HG03159 (cell line): ENCODE measurements around the gene CATSPERD.
"Not testable (repeated sequence)": the region's sequence is repeated elsewhere in the genome, so short reads cannot be mapped to it uniquely, and the experiment has no call there.

Experiments used
- ATAC-seq: cut with Tn5 transposase; IDR thresholded peaks from one replicate; pipeline ENCODE4 v1.9.1; 2021; ENCODE audit warnings: mild to moderate bottlenecking, moderate library complexity; ENCODE audit not compliant: unreplicated experiment

Gene CATSPERD

GRCh38 chr19:5684694-5685430 is 35.6 kb upstream of the CATSPERD start:
- ATAC-seq = no peak

- ATAC-seq = no peak
Measured at GRCh38 chr19:5686326-5686646, 34.2 kb upstream of the CATSPERD start.

GRCh38 chr19:5686647-5687359 is 33.6 kb upstream of the CATSPERD start:
- ATAC-seq = peak; percentile 46

GRCh38 chr19:5687360-5688198 is 32.9 kb upstream of the CATSPERD start:
- ATAC-seq = no peak

GRCh38 chr19:5688262-5688881 is 32.1 kb upstream of the CATSPERD start:
- ATAC-seq = not testable (repeated sequence)

GRCh38 chr19:5690125-5690954 is 30.1 kb upstream of the CATSPERD start, which contains the start of gene RPL36:
Gene RPL36 (plus strand): TSS chr19:5690295. CDS start chr19:5690508, 213 bp downstream.
- ATAC-seq = peak; percentile 36

GRCh38 chr19:5690955-5691821 is 29.2 kb upstream of the CATSPERD start:
- no peak for ATAC-seq

- ATAC-seq = no peak
Measured at GRCh38 chr19:5691822-5692722, 28.4 kb upstream of the CATSPERD start.

GRCh38 chr19:5692723-5693194 is 27.7 kb upstream of the CATSPERD start:
- ATAC-seq = no peak

- ATAC-seq = no peak
Measured at GRCh38 chr19:5693195-5694166, 27.0 kb upstream of the CATSPERD start.

GRCh38 chr19:5694167-5694955 is 26.1 kb upstream of the CATSPERD start:
- ATAC-seq = no peak

- no peak for ATAC-seq
Measured at GRCh38 chr19:5694956-5695648, 25.3 kb upstream of the CATSPERD start.

- no peak for ATAC-seq
Measured at GRCh38 chr19:5695649-5696195, 24.7 kb upstream of the CATSPERD start.

GRCh38 chr19:5696196-5697021 is 24.0 kb upstream of the CATSPERD start:
- no peak for ATAC-seq
